Muscle layer of duodenum (tissue), 2 donors: ENCODE data around the gene CACNA2D2.

ENCODE experiments used
- H3K27ac ChIP-seq: one replicate; pipeline ENCODE4 v1.7.0; 2013; ENCODE audit warnings: mild to moderate bottlenecking, low read length
- H3K27me3 ChIP-seq: one replicate; pipeline ENCODE4 v1.7.0; 2013; ENCODE audit warnings: low read depth, mild to moderate bottlenecking, control low read depth, low read length
- H3K36me3 ChIP-seq, 2 donors: one replicate each; pipeline ENCODE4 v1.7.0; 2013; ENCODE audit warnings: low read length in 2 of 2, control low read depth in 1 of 2, mild to moderate bottlenecking in 1 of 2; ENCODE audit not compliant: insufficient read depth in 2 of 2, control insufficient read depth in 1 of 2
- H3K4me1 ChIP-seq, 2 donors: one replicate each; pipeline ENCODE4 v1.7.0; 2013; ENCODE audit warnings: low read length in 2 of 2, mild to moderate bottlenecking in 2 of 2, control low read depth in 1 of 2, moderate library complexity in 1 of 2; ENCODE audit not compliant: insufficient read depth in 2 of 2, control insufficient read depth in 1 of 2
- H3K4me3 ChIP-seq, 2 donors: one replicate each; pipeline ENCODE4 v1.7.0; 2013; ENCODE audit warnings: low read length in 2 of 2, low read depth in 1 of 2, mild to moderate bottlenecking in 1 of 2
- H3K9me3 ChIP-seq, 2 donors: one replicate each; pipeline ENCODE4 v1.7.0; 2013; ENCODE audit warnings: low read length in 2 of 2, control low read depth in 1 of 2, mild to moderate bottlenecking in 1 of 2; ENCODE audit not compliant: control insufficient read depth in 1 of 2
- donor health status: healthy.

CACNA2D2 gene

DNA sequence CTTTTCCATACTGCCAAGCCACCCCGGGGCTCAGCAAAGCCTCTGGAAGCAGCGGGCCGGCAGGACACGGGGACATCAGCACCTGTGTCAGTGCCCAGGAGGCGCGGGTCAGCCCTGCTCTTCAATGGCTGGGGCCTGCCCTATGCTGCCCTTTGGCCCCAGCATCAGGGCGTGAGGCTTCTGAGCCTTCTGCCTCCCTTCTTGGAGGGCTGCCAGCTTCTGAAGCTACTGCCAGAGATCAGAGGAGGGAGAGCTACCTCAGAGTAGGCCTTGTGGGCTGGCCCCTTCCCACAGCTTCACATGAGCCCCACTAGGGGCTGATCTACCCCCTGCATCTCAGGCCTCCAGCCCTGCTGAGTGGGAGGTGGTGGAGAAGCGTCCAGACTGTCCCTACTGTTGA, 131.1 kb downstream of the CACNA2D2 start:
- Histone ChIP-seq H3K27ac (no peak overlapping the region), H3K4me1 (no peaks in the 10 kb centered on the region), H3K27me3 (no peaks in the 10 kb centered on the region), H3K36me3 (no peaks in the 10 kb centered on the region), H3K4me3 (no peak overlapping the region), H3K9me3 (no peaks in the 10 kb centered on the region)

- Histone ChIP-seq H3K9me3 (no peaks in the 10 kb centered on the region), H3K36me3 (no peaks in the 10 kb centered on the region), H3K4me3 (no peak overlapping the region), H3K27me3 (no peaks in the 10 kb centered on the region), H3K4me1 (no peaks in the 10 kb centered on the region), H3K27ac (no peak overlapping the region)
Measured at GRCh38 chr3:50371133-50371685, 132.2 kb downstream of the CACNA2D2 start.

- no peaks in the 10 kb centered on the region for H3K4me1 ChIP-seq
- H3K27me3 ChIP-seq = no peaks in the 10 kb centered on the region
- H3K9me3 ChIP-seq = no peaks in the 10 kb centered on the region
- H3K4me3 ChIP-seq = no peak overlapping the region
- H3K27ac ChIP-seq = no peak overlapping the region
- H3K36me3 ChIP-seq = no peaks in the 10 kb centered on the region
Measured at GRCh38 chr3:50370594-50370993, 132.8 kb downstream of the CACNA2D2 start.

- Histone ChIP-seq H3K9me3 (no peaks in the 10 kb centered on the region), H3K27me3 (no peaks in the 10 kb centered on the region), H3K4me3 (no peak overlapping the region), H3K4me1 (peaks cover 0 to 4% of the 10 kb centered on the region in 2 donors), H3K36me3 (no peaks in the 10 kb centered on the region), H3K27ac (no peak overlapping the region)
Measured at GRCh38 chr3:50369012-50369670, 134.3 kb downstream of the CACNA2D2 start.

DNA sequence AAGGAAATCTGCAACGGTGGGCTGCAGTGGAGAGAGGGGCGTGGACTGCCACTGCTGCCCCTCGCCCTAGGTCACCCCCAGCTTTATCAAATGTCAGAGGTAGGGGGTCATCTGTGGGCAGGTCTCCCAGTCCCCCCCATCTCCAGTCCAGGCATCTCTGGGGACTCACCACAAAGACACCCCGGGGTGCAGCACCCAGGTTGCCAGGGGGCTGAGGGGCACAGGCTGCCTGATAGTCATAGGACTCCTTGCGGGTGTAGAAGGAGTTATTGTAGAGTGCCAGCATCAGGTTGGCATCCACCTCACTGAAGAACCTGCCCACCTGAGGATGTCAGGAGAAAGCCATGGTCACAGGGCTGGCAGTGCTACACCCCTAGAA, 137.6 kb downstream of the CACNA2D2 start:
- H3K4me3 ChIP-seq = peak overlapping the region; percentile 54 to 64
- no peaks in the 10 kb centered on the region for H3K9me3 ChIP-seq
- no peaks in the 10 kb centered on the region for H3K36me3 ChIP-seq
- H3K4me1 ChIP-seq = peaks cover 0 to 5% of the 10 kb centered on the region in 2 donors
- H3K27ac ChIP-seq = no peak overlapping the region
- no peaks in the 10 kb centered on the region for H3K27me3 ChIP-seq

DNA sequence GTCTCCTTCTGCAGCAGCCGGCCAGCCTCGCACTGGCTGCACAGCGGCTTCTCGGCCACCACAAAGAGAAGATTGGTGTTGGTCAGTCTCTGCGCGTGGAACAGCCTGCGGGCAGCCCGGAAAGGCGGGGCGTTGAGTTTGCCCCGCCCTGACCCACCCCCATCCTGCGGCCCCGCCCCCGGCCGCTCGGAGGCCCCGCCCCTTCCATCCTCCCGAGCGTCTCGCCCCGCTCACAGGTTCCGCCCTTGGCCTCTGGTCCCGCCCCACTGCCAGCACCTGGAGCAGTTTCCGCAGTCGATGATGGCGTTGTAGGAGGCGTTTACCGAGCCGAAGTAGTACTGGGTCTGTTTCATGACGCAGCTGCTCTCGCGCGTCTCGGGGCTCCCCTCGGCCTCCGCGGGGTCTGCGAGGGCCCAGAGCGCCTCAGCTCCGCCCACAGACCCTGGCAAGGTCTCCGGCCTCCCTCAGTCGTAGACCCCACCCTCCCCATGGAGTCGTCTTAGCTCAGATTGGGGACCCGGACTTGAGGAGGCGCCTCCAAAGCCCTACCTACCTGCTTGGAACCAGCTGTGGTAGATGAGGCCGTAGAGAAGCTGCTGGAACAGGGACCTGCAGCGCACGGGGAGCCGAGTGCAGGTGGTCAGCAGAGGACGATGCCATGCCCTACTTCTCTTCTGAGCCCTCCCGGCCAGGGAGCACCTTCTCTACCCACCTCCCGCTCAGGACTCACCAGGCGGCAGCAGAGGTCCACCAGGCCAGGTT, 138.2 kb downstream of the CACNA2D2 start:
- Histone ChIP-seq H3K9me3 (no peaks in the 10 kb centered on the region), H3K36me3 (no peaks in the 10 kb centered on the region), H3K27ac (peak overlapping the region; percentile 31), H3K27me3 (no peaks in the 10 kb centered on the region), H3K4me3 (peak overlapping the region; percentile 54 to 64), H3K4me1 (peaks cover 0 to 5% of the 10 kb centered on the region in 2 donors)

DNA sequence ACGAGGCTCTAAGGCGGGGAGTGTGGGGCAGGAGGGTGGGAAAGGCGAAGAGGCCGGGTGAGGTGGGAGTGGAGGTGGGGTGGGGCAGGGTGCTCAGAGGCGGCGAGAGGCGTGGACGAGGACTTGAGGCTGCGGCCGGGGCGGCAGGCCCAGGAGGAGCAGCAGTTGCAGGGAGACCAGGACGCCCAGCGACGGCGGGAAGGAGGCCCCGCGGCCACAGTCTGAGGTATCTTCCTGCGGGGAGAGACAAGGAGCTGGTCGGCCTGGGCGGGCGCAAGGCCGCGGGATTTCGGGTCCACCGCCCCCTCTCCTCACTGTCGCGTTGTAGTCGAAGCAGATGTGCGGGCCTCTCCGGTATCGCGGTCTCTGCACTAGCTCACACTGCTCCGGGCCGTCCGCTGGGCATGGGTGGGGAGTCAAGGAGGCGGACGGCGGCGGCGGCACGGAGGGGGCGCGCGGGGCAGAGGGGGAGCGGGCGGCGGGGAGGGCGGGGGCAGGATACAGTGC, 138.8 kb downstream of the CACNA2D2 start:
- Histone ChIP-seq H3K27me3 (no peaks in the 10 kb centered on the region), H3K9me3 (no peaks in the 10 kb centered on the region), H3K27ac (no peak overlapping the region), H3K4me3 (peak overlapping the region; percentile 33 to 54), H3K36me3 (no peaks in the 10 kb centered on the region), H3K4me1 (peaks cover 0 to 8% of the 10 kb centered on the region in 2 donors)

DNA sequence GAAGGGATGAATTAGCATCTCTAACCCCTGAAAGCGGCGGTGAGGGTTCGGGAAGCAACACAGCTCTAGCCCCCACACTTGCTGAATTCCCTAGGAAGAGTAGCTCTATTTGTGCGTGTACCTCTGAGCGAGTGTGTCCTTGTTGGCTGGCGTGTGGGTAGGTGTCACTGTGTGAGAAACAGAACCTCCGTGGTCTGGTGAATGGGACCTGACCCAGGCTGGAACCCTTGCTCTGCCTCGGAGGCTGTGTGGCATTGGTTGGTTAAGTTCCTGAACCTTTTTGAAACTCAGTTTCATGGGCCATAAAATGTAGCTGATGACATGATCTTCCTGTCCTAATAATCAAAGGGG, 143.7 kb downstream of the CACNA2D2 start:
- Histone ChIP-seq H3K36me3 (peaks cover 17 to 19% of the 10 kb centered on the region in 2 donors), H3K4me3 (peak overlapping the region; percentile 19 to 99), H3K27me3 (no peaks in the 10 kb centered on the region), H3K27ac (no peak overlapping the region), H3K4me1 (peaks cover 32 to 43% of the 10 kb centered on the region in 2 donors), H3K9me3 (no peaks in the 10 kb centered on the region)

DNA sequence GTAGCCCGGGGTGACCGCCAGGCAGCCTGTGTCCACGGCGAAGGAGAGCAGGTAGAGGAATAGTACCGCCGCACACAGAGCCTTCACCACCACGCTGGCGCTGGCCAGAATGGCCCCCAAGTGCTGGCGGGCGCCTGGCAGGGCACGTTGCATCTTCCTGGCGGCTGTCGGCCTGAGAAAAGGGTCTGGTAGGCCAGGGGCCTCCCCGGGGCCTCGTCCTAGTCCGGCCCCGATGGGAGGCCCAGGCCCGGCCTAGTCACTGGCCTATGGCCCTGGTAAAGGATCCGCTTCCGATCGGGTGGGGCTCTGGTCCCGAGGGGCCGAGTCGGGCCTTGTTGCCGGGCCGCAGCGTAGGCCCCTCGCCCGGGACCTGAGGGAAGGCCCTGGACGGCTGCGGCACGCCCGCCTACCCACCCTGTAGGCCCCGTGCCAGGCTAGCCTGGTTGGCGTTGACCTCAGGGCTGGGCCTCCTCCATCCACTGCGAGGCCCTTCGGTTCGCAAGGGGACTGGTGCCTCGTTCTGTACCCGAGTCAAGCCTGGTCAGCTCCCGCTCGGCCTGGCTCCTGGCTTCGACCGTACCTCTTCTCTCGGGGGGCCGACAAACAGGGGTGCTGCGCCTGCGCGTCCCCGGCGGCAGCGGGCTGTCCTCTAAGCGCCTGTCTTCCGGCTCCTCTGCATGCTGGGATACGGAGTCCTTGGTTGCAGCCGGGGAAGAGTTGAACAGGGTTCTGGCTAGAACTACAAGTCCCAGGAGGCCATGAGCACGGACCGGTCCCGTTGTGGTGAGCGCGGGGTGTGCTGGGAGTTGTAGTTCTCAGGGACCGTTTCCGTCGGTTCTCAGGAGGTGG, 144.3 kb downstream of the CACNA2D2 start, which contains the start of gene TMEM115:
Gene TMEM115, minus strand, starts transcription at position 611 of the 849 bp plus-strand sequence. Its CDS starts 458 bp downstream, at position 153.
- H3K4me1 ChIP-seq = peaks cover 32 to 39% of the 10 kb centered on the region in 2 donors
- peak within 1 kb of the TSS; percentile 83 to 99 for H3K4me3 ChIP-seq
- no peaks in the 10 kb centered on the region for H3K27me3 ChIP-seq
- peaks cover 23 to 25% of the 10 kb centered on the region in 2 donors for H3K36me3 ChIP-seq
- H3K9me3 ChIP-seq = no peaks in the 10 kb centered on the region
- peak within 1 kb of the TSS; percentile 82 for H3K27ac ChIP-seq

DNA sequence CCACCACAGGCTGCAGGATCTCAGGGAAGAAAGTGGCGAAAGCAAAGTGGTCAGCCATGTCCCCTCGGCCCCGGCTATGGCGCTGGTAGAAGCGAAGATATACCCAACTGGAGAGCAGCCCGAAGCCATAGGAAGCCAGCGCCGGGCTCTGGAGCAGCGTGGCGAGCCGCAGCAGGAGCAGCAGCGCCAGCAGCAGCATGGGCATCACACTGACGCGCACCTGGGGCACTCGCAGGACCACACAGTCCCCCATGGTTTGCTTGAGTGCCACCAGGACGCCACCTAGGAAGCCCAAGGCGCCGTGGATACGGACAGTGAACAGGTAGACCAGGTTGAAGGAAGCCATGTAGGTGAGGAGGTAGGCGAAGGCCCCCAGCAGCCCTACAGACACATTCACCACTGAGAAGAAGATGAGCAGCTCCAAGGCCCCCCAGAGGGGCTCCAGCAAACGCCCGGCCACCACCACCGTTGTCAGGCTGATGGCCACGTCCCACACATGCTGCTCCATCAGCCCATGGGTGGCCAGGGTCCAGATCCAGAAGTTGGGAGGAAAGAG, 145.0 kb downstream of the CACNA2D2 start:
- Histone ChIP-seq H3K27me3 (no peaks in the 10 kb centered on the region), H3K4me3 (peak overlapping the region; percentile 83 to 99), H3K27ac (peak overlapping the region; percentile 82), H3K4me1 (peaks cover 32 to 38% of the 10 kb centered on the region in 2 donors), H3K9me3 (no peaks in the 10 kb centered on the region), H3K36me3 (peaks cover 30 to 31% of the 10 kb centered on the region in 2 donors)
